ENCODE measurements around the gene TPM2. TPM values are rescaled to one million over a fixed set of nuclear protein-coding genes. Genes with fewer than 3 reads are reported as not detected.

The TPM2 gene
- total and polyA plus RNA-seq, 9 of the 15 experiments (the other 6 are each of a cell fraction or from before 2014, with no cell fraction given), result 0.28 to 16.1 (median 4.5) TPM

DNA sequence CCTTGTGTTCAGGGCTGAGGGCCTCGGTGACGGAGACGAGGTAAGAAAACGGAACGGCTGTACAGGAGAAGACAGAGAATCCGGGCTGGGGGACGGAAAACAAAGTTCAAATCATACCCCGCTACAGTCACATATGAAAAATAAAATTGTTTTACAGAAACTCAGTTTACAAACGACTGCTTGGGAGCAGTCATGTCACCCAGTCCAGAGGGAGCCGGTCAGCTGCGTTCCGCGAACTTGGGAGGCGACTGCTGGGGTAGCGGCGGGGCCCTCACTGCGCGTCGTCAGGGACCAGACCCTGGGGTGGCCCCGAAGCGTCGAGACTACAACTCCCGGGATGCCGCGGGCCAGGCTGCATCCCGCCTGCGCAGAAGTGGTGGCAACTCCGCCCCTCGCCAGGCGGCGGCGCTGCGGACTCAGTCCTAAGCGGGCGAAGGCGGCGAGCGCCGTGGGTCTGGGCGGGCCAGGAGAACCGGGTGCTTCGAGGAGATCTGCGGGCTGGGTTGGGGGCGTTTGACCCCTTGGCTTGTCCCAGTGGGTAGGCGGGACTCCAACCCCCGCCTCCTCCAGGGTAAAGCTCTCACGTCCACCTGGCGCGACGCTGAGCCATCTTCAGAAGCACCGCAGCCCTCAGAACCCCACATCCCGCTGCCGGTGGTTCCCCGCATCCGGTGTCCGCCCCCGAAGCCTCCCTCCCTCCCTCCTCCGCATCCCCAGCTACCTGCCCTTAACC lies 43.0 kb downstream of the TPM2 start (continued):
- TF ChIP-seq KDM5B (IDR thresholded peaks at IDR 0.05; ENCODE audit: insufficient replicate concordance, low read depth, low read length) (peak; percentile 66), MBD2 (IDR thresholded peaks at IDR 0.05; ENCODE audit: borderline replicate concordance, low read depth) (peak; percentile 28; the same call in 1 of the 2 replicates), ZFX (CRISPR knock-in tag; IDR thresholded peaks at IDR 0.05) (peak; percentile 83), AFF1 (IDR thresholded peaks at IDR 0.05; ENCODE audit: low read depth in 1 of 2, partially characterized antibody in 2 of 2) (peak in 1 of 2 experiments; percentile 41), GABPA (tag; conservative IDR thresholded peaks at IDR 0.05; ENCODE audit: low read depth) (peak; percentile 56), GABPB1 (CRISPR knock-in tag; IDR thresholded peaks at IDR 0.05) (peak; percentile 65), RNF2 (IDR thresholded peaks at IDR 0.05) (no peak), ATF1 (CRISPR knock-in tag; IDR thresholded peaks at IDR 0.05) (no peak), ATF1 (tag; IDR thresholded peaks at IDR 0.05) (peak; percentile 71), ZBTB26 (CRISPR knock-in tag; IDR thresholded peaks at IDR 0.05) (no peak), FOXJ2 (tag; IDR thresholded peaks at IDR 0.05) (0 out of 2 replicates have a peak, but pooled peaks have one; percentile 23), NCOA1 (IDR thresholded peaks at IDR 0.05; ENCODE audit: low read depth) (peak; percentile 35; the same call in 1 of the 2 replicates), XRCC3 (IDR thresholded peaks at IDR 0.05) (no peak), RAD21 (CRISPR knock-in tag; conservative IDR thresholded peaks at IDR 0.05 in 1 of 2, IDR thresholded peaks at IDR 0.05 in 1 of 2) (peak; percentile 57 to 77), CTCFL (IDR thresholded peaks at IDR 0.05; ENCODE audit: borderline replicate concordance, insufficient read depth, low read depth, low read length, poor library complexity, severe bottlenecking) (peak; percentile 14)
- TF ChIP-seq, protein P1, sequence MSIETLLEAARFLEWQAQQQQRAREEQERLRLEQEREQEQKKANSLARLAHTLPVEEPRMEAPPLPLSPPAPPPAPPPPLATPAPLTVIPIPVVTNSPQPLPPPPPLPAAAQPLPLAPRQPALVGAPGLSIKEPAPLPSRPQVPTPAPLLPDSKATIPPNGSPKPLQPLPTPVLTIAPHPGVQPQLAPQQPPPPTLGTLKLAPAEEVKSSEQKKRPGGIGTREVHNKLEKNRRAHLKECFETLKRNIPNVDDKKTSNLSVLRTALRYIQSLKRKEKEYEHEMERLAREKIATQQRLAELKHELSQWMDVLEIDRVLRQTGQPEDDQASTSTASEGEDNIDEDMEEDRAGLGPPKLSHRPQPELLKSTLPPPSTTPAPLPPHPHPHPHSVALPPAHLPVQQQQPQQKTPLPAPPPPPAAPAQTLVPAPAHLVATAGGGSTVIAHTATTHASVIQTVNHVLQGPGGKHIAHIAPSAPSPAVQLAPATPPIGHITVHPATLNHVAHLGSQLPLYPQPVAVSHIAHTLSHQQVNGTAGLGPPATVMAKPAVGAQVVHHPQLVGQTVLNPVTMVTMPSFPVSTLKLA (conservative IDR thresholded peaks at IDR 0.05), result peak; percentile 24 to 55; a peak in 1 of 4 replicates
- TF ChIP-seq, protein P2, sequence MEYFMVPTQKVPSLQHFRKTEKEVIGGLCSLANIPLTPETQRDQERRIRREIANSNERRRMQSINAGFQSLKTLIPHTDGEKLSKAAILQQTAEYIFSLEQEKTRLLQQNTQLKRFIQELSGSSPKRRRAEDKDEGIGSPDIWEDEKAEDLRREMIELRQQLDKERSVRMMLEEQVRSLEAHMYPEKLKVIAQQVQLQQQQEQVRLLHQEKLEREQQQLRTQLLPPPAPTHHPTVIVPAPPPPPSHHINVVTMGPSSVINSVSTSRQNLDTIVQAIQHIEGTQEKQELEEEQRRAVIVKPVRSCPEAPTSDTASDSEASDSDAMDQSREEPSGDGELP (CRISPR knock-in tag; IDR thresholded peaks at IDR 0.05; ENCODE audit: borderline replicate concordance), result peak; percentile 77; the same call in 1 of the 2 replicates
